Breast epithelium (tissue), 3 donors: ENCODE results near the gene BACH2.

ENCODE experiments used
- POLR2A ChIP-seq: fragments of 450-650 bp; IDR thresholded peaks from one replicate; pipeline ENCODE4 v1.6.1; 2016; ENCODE audit warnings: antibody characterized with exemption, mild to moderate bottlenecking, moderate library complexity
- TF ChIP-seq, protein P1 (sequence below), 3 donors: fragments of 450-650 bp; IDR thresholded peaks; one replicate each; pipeline ENCODE4 v1.5.1; 2016 to 2017; ENCODE audit warnings: antibody characterized with exemption in 3 of 3, mild to moderate bottlenecking in 3 of 3, moderate library complexity in 3 of 3

DNA sequence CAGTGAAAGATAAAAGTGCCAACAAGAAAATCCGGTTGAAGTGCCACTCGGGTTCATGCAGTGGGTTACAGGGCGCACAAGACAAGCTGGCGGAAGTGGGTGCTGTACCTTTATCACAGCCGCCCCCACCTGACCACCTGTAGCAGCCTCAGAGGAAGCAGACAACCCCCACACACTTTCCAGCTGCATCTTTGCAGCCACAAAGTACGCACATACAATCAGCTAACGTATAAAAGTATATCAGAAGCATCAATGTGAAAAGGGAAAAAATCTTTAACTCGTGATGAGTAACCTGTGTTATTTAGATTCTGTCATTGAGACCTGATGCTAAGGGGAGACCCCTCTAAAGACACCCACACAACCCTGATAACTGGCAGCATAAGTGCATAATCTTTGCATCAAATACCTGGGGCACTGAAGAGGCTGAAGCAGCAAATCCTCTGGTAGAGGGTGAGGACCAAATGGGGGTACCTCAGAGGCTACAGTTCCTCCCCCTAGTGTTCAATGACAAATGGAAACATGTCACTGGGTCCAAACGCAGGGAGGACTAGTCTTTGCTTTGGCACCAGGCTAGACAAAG lies 22.1 kb downstream of the BACH2 start:
- TF ChIP-seq, protein P1, sequence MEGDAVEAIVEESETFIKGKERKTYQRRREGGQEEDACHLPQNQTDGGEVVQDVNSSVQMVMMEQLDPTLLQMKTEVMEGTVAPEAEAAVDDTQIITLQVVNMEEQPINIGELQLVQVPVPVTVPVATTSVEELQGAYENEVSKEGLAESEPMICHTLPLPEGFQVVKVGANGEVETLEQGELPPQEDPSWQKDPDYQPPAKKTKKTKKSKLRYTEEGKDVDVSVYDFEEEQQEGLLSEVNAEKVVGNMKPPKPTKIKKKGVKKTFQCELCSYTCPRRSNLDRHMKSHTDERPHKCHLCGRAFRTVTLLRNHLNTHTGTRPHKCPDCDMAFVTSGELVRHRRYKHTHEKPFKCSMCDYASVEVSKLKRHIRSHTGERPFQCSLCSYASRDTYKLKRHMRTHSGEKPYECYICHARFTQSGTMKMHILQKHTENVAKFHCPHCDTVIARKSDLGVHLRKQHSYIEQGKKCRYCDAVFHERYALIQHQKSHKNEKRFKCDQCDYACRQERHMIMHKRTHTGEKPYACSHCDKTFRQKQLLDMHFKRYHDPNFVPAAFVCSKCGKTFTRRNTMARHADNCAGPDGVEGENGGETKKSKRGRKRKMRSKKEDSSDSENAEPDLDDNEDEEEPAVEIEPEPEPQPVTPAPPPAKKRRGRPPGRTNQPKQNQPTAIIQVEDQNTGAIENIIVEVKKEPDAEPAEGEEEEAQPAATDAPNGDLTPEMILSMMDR (IDR thresholded peaks at IDR 0.05) = no peak
- no peak for TF ChIP-seq POLR2A
